ENCODE measurements around the gene SOX12. TPM values are rescaled to one million over a fixed set of nuclear protein-coding genes. Genes with fewer than 3 reads are reported as not detected.

The SOX12 gene
- total RNA-seq, 1 experiment from 2014 or later = 41.0 TPM

DNA sequence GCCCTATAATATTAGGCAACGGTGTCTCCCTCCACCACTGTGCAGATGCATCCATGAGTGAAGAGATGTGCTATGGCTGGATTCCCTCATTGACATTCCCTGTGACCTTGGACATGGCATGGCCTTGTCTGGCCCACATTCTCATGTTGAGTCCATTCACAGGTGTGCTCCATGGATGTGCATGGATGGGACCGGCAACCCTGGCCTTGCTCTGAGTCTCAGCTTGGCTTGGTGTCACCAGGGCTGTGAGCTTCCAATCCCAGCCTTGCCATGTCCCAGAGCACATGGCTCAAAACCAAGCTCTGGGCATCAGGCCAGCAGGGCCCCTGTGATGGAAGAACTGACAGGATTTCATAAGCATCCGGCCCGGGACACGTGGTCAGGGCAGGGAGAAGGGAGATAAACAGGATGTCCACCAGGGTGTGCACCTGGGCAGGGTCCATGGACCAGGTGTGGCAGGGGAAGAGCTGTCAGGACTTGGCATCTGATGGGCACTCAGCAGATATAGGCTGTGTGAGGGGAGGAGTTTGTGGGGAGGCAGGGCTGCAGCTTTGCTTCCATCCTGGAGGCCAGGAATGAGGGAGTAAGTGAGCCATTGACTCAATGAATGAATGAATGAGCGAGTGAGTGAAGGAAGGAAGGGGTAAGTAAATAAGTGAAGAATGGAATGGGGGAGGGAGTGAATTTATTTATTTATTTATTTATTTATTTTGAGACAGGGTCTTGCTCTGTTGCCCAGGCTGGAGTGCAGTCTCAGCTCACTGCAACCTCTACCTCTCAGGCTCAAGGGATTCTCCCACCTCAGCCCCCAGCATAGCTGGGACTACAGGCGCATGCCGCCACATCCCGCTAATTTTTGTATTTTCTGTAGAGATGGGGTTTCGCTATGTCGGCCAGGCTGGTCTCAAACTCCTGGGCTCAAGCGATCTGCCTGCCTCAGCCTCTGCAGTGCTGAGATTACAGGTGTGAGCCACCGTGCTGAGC lies 37.2 kb downstream of the SOX12 start:
- TF ChIP-seq EZH2 (IDR thresholded peaks at IDR 0.05; ENCODE audit: borderline replicate concordance, low read depth, low read length, poor library complexity, severe bottlenecking) = no peak
- TF ChIP-seq CTCF (conservative IDR thresholded peaks at IDR 0.05; ENCODE audit: low read depth, low read length) = peak; percentile 55
- no peak overlapping the region for H3K4me3 ChIP-seq (ENCODE audit: low read depth, low read length, poor library complexity, severe bottlenecking)
- intact Hi-C loops (cut with micrococcal nuclease; ENCODE audit: unreplicated experiment) = no loop called here
- H3K4me1 ChIP-seq (ENCODE audit: insufficient read depth, low read length, poor library complexity, severe bottlenecking) = peaks cover 37% of the 10 kb centered on the region
- no peaks in the 10 kb centered on the region for H3K36me3 ChIP-seq (ENCODE audit: insufficient read depth, low read length, poor library complexity, severe bottlenecking)
- peak; percentile 89 for DNase-seq (ENCODE audit: low spot score)
- ChIA-PET POLR2A (ENCODE audit: low non-redundant PET) (interaction anchor here (0.5 to 2.2 kb wide), 3 partner anchors 9 to 29 kb away, joined by 4 to 6 read pairs (median 5); no protein-coding TSS in a partner anchor), CTCF (interaction anchor here (0.8 to 1.5 kb wide), 2 partner anchors 69 to 283 kb away, joined by 4 to 5 read pairs; no protein-coding TSS in a partner anchor)
- H3K9me3 ChIP-seq (ENCODE audit: low read depth, low read length, poor library complexity, severe bottlenecking) = no peaks in the 10 kb centered on the region
- H3K27ac ChIP-seq (ENCODE audit: low read depth, low read length, poor library complexity, severe bottlenecking) = peak overlapping the region; percentile 17
- no peaks in the 10 kb centered on the region for H3K27me3 ChIP-seq (replicated peaks; ENCODE audit: insufficient read depth, low read depth, low read length, poor library complexity)
- no TSS peak for BruUV-seq (replicated peaks)

- H3K4me3 ChIP-seq (ENCODE audit: low read depth, low read length, poor library complexity, severe bottlenecking) = no peak overlapping the region
- BruUV-seq (replicated peaks) = no TSS peak
- DNase-seq (ENCODE audit: low spot score) = no peak
- TF ChIP-seq CTCF (conservative IDR thresholded peaks at IDR 0.05; ENCODE audit: low read depth, low read length) (no peak), EZH2 (IDR thresholded peaks at IDR 0.05; ENCODE audit: borderline replicate concordance, low read depth, low read length, poor library complexity, severe bottlenecking) (no peak)
- ChIA-PET POLR2A (ENCODE audit: low non-redundant PET) (interaction anchor here (1.3 kb wide), 1 partner anchor 8 kb away, joined by 5 read pairs; no protein-coding TSS in a partner anchor), CTCF (interaction anchor here (1.5 kb wide), 1 partner anchor 68 kb away, joined by 5 read pairs; no protein-coding TSS in a partner anchor)
- no peaks in the 10 kb centered on the region for H3K9me3 ChIP-seq (ENCODE audit: low read depth, low read length, poor library complexity, severe bottlenecking)
- no peaks in the 10 kb centered on the region for H3K27me3 ChIP-seq (replicated peaks; ENCODE audit: insufficient read depth, low read depth, low read length, poor library complexity)
- intact Hi-C loops (cut with micrococcal nuclease; ENCODE audit: unreplicated experiment) = no loop called here
- H3K36me3 ChIP-seq (ENCODE audit: insufficient read depth, low read length, poor library complexity, severe bottlenecking) = no peaks in the 10 kb centered on the region
- H3K4me1 ChIP-seq (ENCODE audit: insufficient read depth, low read length, poor library complexity, severe bottlenecking) = peaks cover 37% of the 10 kb centered on the region
- H3K27ac ChIP-seq (ENCODE audit: low read depth, low read length, poor library complexity, severe bottlenecking) = peak overlapping the region; percentile 17
Measured at GRCh38 chr20:363319-364078, 38.1 kb downstream of the SOX12 start.

Data from A673 (cell line).